K562 (cell line): ENCODE measurements around the gene KCNQ5. TPM values are rescaled to one million over a fixed set of nuclear protein-coding genes. Genes with fewer than 3 reads are reported as not detected.

ENCODE experiments used
- ATAC-seq: fragments of 200-7000 bp; cut with Tn5 transposase; 3 replicates; pipeline ENCODE4 v1.9.1; 2020; ENCODE audit warnings: moderate library complexity
- BruUV-seq: library from RNA; stranded (reverse); fragments of 400-500 nt; replicated peaks from 2 replicates; lab custom pipeline; 2021; lab: Mats Ljungman, UMichigan
- CTCF ChIA-PET: fragments of 300-600 bp; formaldehyde crosslinking; extraction: SDS; loops from one replicate; lab custom pipeline; 2021; ENCODE audit warnings: low intra/inter-chr PET ratio; lab: Yijun Ruan, JAX
- POLR2A ChIA-PET: fragments of 300-600, 350-650 bp; sonication (Branson Sonifier 250); formaldehyde crosslinking; extraction: SDS; loops from one replicate; lab custom pipeline; 2021; ENCODE audit warnings: antibody characterized with exemption, inconsistent platforms; lab: Yijun Ruan, JAX
- DNase-seq, 4 experiments: peaks; one replicate each; pipeline versions ENCODE4 v3.0.0 to v3.0.0-alpha.2; 2011 to 2018; ENCODE audit warnings: low spot score in 3 of 4, mixed read lengths in 3 of 4; ENCODE audit errors: extremely low read depth in 1 of 4
- FAIRE-seq: peaks from 2 replicates; lab custom pipeline; 2011; peaks lifted over from hg19 to GRCh38; lab: Jason Lieb, UNC
- H2AFZ ChIP-seq: 2 replicates; pipeline ENCODE4 v1.6.0; 2011; ENCODE audit warnings: low read depth, low read length, control low read depth, inconsistent platforms
- H3K27ac ChIP-seq: fragments of 200-600 bp; 3 replicates; pipeline ENCODE4 v1.8.0; 2011; ENCODE audit warnings: low read depth, mild to moderate bottlenecking, control low read depth, inconsistent platforms, low read length, moderate library complexity, mixed read lengths; ENCODE audit errors: extremely low read depth
- H3K27me3 ChIP-seq, 2 experiments: fragments of 300-600 bp in 1 of 2; 2 replicates in 1 of 2; 3 replicates in 1 of 2; pipeline versions ENCODE4 v1.6.0 to v1.8.0; 2011; ENCODE audit warnings: inconsistent platforms in 2 of 2, low read length in 2 of 2, mild to moderate bottlenecking in 1 of 2, mixed read lengths in 1 of 2, moderate library complexity in 1 of 2; ENCODE audit not compliant: control insufficient read depth in 2 of 2, insufficient read depth in 2 of 2
- H3K36me3 ChIP-seq: fragments of 300-600 bp; 3 replicates; pipeline ENCODE4 v1.8.0; 2011; ENCODE audit warnings: mild to moderate bottlenecking, low read length, inconsistent platforms; ENCODE audit not compliant: control insufficient read depth, insufficient read depth
- H3K4me1 ChIP-seq, 2 experiments: fragments of 200-600 bp in 1 of 2; replicated peaks in 1 of 2; 2 replicates in 1 of 2; 3 replicates in 1 of 2; pipeline versions ENCODE4 v1.5.1 to v1.8.0; 2011; ENCODE audit warnings: inconsistent platforms in 2 of 2, low read length in 2 of 2, mild to moderate bottlenecking in 1 of 2, mixed read lengths in 1 of 2, moderate library complexity in 1 of 2; ENCODE audit not compliant: control insufficient read depth in 2 of 2, insufficient read depth in 2 of 2
- H3K4me2 ChIP-seq: 2 replicates; pipeline ENCODE4 v1.6.1; 2011; ENCODE audit warnings: low read length, control low read depth, inconsistent platforms, mixed read lengths; ENCODE audit not compliant: insufficient read depth
- H3K4me3 ChIP-seq: fragments of 200-600 bp; sonication (generic), shearing (Covaris generic); 2 replicates; pipeline ENCODE4 v1.5.1; 2016; ENCODE audit warnings: control low read depth, inconsistent platforms
- H3K79me2 ChIP-seq: fragments of 200-600 bp; 3 replicates; pipeline ENCODE4 v1.8.0; 2011; ENCODE audit warnings: low read length, inconsistent platforms; ENCODE audit not compliant: control insufficient read depth, insufficient read depth
- H3K9ac ChIP-seq, 2 experiments: 2 replicates each; pipeline versions ENCODE4 v1.6.0 to v1.6.1; 2011; ENCODE audit warnings: low read depth in 2 of 2, low read length in 2 of 2, control low read depth in 1 of 2, inconsistent platforms in 1 of 2, mild to moderate bottlenecking in 1 of 2, mixed read lengths in 1 of 2; ENCODE audit not compliant: insufficient read depth in 1 of 2
- H3K9me1 ChIP-seq: one replicate; pipeline ENCODE4 v1.6.0; 2011; ENCODE audit warnings: inconsistent platforms, mild to moderate bottlenecking, low read length, moderate library complexity; ENCODE audit not compliant: control insufficient read depth, insufficient read depth
- H3K9me3 ChIP-seq: replicated peaks from 2 replicates; pipeline ENCODE4 v1.5.1; 2011; ENCODE audit warnings: low read depth, low read length, inconsistent platforms; ENCODE audit not compliant: control insufficient read depth, insufficient read depth
- H4K20me1 ChIP-seq: replicated peaks from 2 replicates; pipeline ENCODE4 v1.6.1; 2011; ENCODE audit warnings: low read length, inconsistent platforms, mixed read lengths; ENCODE audit not compliant: control insufficient read depth, insufficient read depth
- ATF7 ChIP-seq: fragments of 450-650 bp; IDR thresholded peaks from 2 replicates; pipeline ENCODE4 v1.7.1; 2014; ENCODE audit warnings: mild to moderate bottlenecking, moderate library complexity
- CBX3 ChIP-seq, 2 experiments: IDR thresholded peaks; 1 replicate in 1 of 2; 2 replicates in 1 of 2; pipeline ENCODE4 v1.6.1; 2012; ENCODE audit warnings: inconsistent platforms in 2 of 2, low read length in 2 of 2, borderline replicate concordance in 1 of 2, control low read depth in 1 of 2
- CTBP1 ChIP-seq: fragments of 450-650 bp; IDR thresholded peaks from 2 replicates; pipeline ENCODE4 v1.6.1; 2016; ENCODE audit warnings: borderline replicate concordance
- HDAC2 ChIP-seq: fragments of 450-650 bp; IDR thresholded peaks from 2 replicates; pipeline ENCODE4 v1.6.1; 2016; ENCODE audit warnings: mild to moderate bottlenecking
- MCM5 ChIP-seq: fragments of 450-650 bp; IDR thresholded peaks from 2 replicates; pipeline ENCODE4 v1.6.1; 2016; ENCODE audit warnings: low read depth
- SRSF7 ChIP-seq: fragments of 200-400 bp; formaldehyde crosslinking; optimal IDR thresholded peaks from 2 replicates; pipeline ENCODE3; 2017; ENCODE audit warnings: mild to moderate bottlenecking, low read depth, low read length
- TAF1 ChIP-seq: IDR thresholded peaks from 2 replicates; pipeline ENCODE4 v1.6.1; 2011; ENCODE audit warnings: mild to moderate bottlenecking, low read length, moderate library complexity; ENCODE audit not compliant: insufficient read depth, control insufficient read depth, severe bottlenecking; ENCODE audit errors: extremely low read depth
- ZFX ChIP-seq: sonication (generic); formaldehyde crosslinking; IDR thresholded peaks from 2 replicates; pipeline ENCODE4 v1.8.0; 2022; ENCODE audit warnings: mild to moderate bottlenecking, missing genetic modification reagents, moderate library complexity
- ZNF282 ChIP-seq: sonication (generic); formaldehyde crosslinking; IDR thresholded peaks from 2 replicates; pipeline ENCODE4 v1.8.1; 2023; ENCODE audit warnings: missing genetic modification reagents
- ZNF311 ChIP-seq: fragments of 250-450 bp; sonication (Bioruptor Pico); IDR thresholded peaks from 2 replicates; pipeline ENCODE4 v1.4.0; 2020; ENCODE audit warnings: mild to moderate bottlenecking, moderate library complexity
- WGBS: fragments of 100-300 bp; shearing (Covaris generic); methylation state at CpG from one replicate; pipeline ENCODE4 v1.1.6; 2016; ENCODE audit warnings: low coverage, mixed read lengths; ENCODE audit not compliant: insufficient coverage; ENCODE audit errors: missing lambda C conversion rate; 5-methylcytosine and 5-hydroxymethylcytosine counted together
- in situ Hi-C: fragments of 300-500 bp; cut with MboI; formaldehyde crosslinking; loops from 4 replicates; pipeline ENCODE4 v1.15.0; 2018; ENCODE audit warnings: inconsistent platforms, mixed read lengths
- intact Hi-C: fragments of 100-400 bp; cut with micrococcal nuclease; formaldehyde crosslinking; loops from 2 replicates; pipeline ENCODE4 v1.14.2; 2022
- polyA plus RNA-seq, 8 experiments: library from polyadenylated mRNA; depleted of rRNA in 4 of 8; stranded (reverse) in 5 of 8; unstranded in 3 of 8; fragments of >200 nt; fragmentation: Nextera tagmentation in 2 of 8; fragmentation: Illumina TruSeq in 1 of 8; extraction: Ambion mirVana in 2 of 8; extraction: Trizol in 1 of 8; gene quantifications; 2 replicates each; pipeline versions ENCODE4 v1.2.1 to v1.2.3, GENCODE V29; 2011 to 2014; ENCODE audit warnings: inconsistent platforms in 1 of 8, missing spikeins in 1 of 8
- total RNA-seq, 7 experiments: library from RNA; depleted of rRNA in 6 of 7; stranded (reverse); fragments of >200 nt in 6 of 7; fragmentation: Illumina TruSeq in 2 of 7; extraction: Trizol in 2 of 7; gene quantifications; 2 replicates each; pipeline versions ENCODE4 v1.2.1 to v1.2.3, GENCODE V29; 2011 to 2021; ENCODE audit warnings: low replicate concordance in 1 of 7
- TF ChIP-seq, protein P1 (sequence below), 2 experiments: fragments of 150-350 bp in 1 of 2; IDR thresholded peaks; 2 replicates each; pipeline ENCODE4 v1.6.1; 2012 to 2016; ENCODE audit warnings: low read depth in 2 of 2, low read length in 2 of 2, mild to moderate bottlenecking in 1 of 2, moderate library complexity in 1 of 2
- TF ChIP-seq, protein P2 (sequence below): fragments of 250-450 bp; sonication (Bioruptor Pico); IDR thresholded peaks from 2 replicates; pipeline ENCODE4 v1.8.0; 2021; ENCODE audit warnings: mild to moderate bottlenecking, moderate library complexity
- TF ChIP-seq, protein P3 (sequence below): sonication (generic); formaldehyde crosslinking; IDR thresholded peaks from 2 replicates; pipeline ENCODE4 v1.5.0; 2020; ENCODE audit warnings: missing genetic modification reagents

KCNQ5 gene
- total and polyA plus RNA-seq, 9 of the 15 experiments (the other 6 are each of a cell fraction or from before 2014, with no cell fraction given) = 0.31 to 5.9 (median 2.6) TPM

DNA sequence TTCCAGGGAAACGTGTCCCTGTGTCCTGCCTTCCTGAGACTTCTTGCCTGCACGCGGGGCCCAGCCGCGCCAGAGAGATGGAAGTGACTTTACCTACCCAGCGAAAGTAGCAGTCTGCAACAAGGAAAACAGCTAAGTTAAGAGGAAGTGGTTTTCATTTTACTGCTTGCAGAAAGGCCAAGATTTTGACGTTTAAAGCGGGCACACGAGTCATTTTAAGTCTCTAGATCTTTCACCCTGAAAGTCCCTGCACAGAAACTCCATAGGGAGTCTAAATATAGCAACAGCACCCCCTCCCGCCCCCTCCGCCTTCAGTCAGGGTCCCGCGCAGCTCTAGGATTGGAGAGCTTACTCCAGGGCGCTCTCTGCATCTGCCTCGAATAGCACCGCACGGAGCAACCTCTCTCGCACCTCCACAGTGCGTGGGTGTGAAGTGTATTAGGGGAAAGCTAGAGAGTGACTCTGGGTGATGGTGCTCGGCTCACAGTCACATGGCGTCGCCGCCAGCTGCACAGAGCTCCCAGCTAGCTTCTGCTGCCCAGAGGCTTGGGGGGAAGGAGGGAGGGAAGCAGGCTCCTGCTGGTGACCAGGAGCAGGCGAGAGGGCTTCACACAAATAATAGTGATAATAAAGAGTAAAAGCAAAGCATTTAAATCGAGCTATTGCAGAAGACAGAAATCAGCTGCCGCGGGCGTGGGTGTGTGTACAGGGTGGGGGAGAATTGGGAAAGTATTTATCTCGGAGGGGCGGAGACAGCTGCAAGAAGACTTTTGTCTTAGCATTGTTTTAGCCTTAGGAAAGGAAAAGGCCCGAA is 1.8 kb upstream of the KCNQ5 start:
- Histone ChIP-seq H2AFZ (peak overlapping the region; percentile 93), H3K9me1 (no peaks in the 10 kb centered on the region), H3K4me1 (peaks cover 7 to 33% of the 10 kb centered on the region in 2 experiments; a peak in 4 of 5 replicates), H3K27me3 (no peaks in the 10 kb centered on the region), H3K27ac (0 out of 3 replicates have a peak overlapping the region, but pooled peaks have one; percentile 16), H3K9me3 (no peaks in the 10 kb centered on the region), H3K9ac (peak overlapping the region; percentile 38 to 90), H3K36me3 (no peaks in the 10 kb centered on the region), H4K20me1 (no peaks in the 10 kb centered on the region), H3K4me2 (peak overlapping the region; percentile 65), H3K4me3 (peak overlapping the region; percentile 24), H3K79me2 (peaks cover 24% of the 10 kb centered on the region)
- in situ Hi-C loops = loop anchor here (10.0 kb wide), 1 partner anchor 515 kb away; no protein-coding TSS in a partner anchor
- DNase-seq = peak; percentile 47 to 81 (median 60)
- intact Hi-C loops = loop anchor here (1.0 to 10.0 kb wide), 5 partner anchors 58 to 705 kb away; no protein-coding TSS in a partner anchor
- CTCF ChIA-PET = interaction anchor here (0.5 to 1.9 kb wide), 3 partner anchors 208 to 509 kb away, joined by 3 to 5 read pairs (median 4); no protein-coding TSS in a partner anchor
- 7% methylated on average over 31 of the region's 31 CpGs for WGBS
- POLR2A ChIA-PET = interaction anchor here (0.9 to 1.3 kb wide), 5 partner anchors 10 to 207 kb away, joined by 3 to 4 read pairs (median 3); no protein-coding TSS in a partner anchor
- BruUV-seq = no TSS peak
- peak; percentile 62 for ATAC-seq
- FAIRE-seq = peak; percentile 72
- peak in 1 of 2 experiments; percentile 65; a peak in 1 of 3 replicates for TF ChIP-seq CBX3 (IDR thresholded peaks at IDR 0.05; ENCODE audit: borderline replicate concordance in 1 of 2, low read length in 2 of 2)
- TF ChIP-seq, protein P1, sequence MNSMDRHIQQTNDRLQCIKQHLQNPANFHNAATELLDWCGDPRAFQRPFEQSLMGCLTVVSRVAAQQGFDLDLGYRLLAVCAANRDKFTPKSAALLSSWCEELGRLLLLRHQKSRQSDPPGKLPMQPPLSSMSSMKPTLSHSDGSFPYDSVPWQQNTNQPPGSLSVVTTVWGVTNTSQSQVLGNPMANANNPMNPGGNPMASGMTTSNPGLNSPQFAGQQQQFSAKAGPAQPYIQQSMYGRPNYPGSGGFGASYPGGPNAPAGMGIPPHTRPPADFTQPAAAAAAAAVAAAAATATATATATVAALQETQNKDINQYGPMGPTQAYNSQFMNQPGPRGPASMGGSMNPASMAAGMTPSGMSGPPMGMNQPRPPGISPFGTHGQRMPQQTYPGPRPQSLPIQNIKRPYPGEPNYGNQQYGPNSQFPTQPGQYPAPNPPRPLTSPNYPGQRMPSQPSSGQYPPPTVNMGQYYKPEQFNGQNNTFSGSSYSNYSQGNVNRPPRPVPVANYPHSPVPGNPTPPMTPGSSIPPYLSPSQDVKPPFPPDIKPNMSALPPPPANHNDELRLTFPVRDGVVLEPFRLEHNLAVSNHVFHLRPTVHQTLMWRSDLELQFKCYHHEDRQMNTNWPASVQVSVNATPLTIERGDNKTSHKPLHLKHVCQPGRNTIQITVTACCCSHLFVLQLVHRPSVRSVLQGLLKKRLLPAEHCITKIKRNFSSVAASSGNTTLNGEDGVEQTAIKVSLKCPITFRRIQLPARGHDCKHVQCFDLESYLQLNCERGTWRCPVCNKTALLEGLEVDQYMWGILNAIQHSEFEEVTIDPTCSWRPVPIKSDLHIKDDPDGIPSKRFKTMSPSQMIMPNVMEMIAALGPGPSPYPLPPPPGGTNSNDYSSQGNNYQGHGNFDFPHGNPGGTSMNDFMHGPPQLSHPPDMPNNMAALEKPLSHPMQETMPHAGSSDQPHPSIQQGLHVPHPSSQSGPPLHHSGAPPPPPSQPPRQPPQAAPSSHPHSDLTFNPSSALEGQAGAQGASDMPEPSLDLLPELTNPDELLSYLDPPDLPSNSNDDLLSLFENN (IDR thresholded peaks at IDR 0.05; ENCODE audit: low read depth in 2 of 2, low read length in 2 of 2) = no peak
- TF ChIP-seq, protein P2, sequence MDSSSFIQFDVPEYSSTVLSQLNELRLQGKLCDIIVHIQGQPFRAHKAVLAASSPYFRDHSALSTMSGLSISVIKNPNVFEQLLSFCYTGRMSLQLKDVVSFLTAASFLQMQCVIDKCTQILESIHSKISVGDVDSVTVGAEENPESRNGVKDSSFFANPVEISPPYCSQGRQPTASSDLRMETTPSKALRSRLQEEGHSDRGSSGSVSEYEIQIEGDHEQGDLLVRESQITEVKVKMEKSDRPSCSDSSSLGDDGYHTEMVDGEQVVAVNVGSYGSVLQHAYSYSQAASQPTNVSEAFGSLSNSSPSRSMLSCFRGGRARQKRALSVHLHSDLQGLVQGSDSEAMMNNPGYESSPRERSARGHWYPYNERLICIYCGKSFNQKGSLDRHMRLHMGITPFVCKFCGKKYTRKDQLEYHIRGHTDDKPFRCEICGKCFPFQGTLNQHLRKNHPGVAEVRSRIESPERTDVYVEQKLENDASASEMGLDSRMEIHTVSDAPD (CRISPR knock-in tag) = no peak
- TF ChIP-seq TAF1 = peak; percentile 32
- no peak for TF ChIP-seq SRSF7
- peak; percentile 50; the same call in 1 of the 2 replicates for TF ChIP-seq HDAC2
- TF ChIP-seq, protein P3, sequence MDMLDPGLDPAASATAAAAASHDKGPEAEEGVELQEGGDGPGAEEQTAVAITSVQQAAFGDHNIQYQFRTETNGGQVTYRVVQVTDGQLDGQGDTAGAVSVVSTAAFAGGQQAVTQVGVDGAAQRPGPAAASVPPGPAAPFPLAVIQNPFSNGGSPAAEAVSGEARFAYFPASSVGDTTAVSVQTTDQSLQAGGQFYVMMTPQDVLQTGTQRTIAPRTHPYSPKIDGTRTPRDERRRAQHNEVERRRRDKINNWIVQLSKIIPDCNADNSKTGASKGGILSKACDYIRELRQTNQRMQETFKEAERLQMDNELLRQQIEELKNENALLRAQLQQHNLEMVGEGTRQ (CRISPR knock-in tag) = peak; percentile 52; the same call in 1 of the 2 replicates
- peak; percentile 37; the same call in 1 of the 2 replicates for TF ChIP-seq ATF7
- TF ChIP-seq ZFX (CRISPR knock-in tag) = 0 out of 2 replicates have a peak, but pooled peaks have one; percentile 21
- no peak for TF ChIP-seq MCM5
- TF ChIP-seq CTBP1 = peak; percentile 50; the same call in 1 of the 2 replicates
- TF ChIP-seq ZNF311 (CRISPR knock-in tag) = no peak
- no peak for TF ChIP-seq ZNF282 (CRISPR knock-in tag)
